Omental fat pad (tissue), 4 donors: ENCODE measurements around the gene USP22. TPM values are rescaled to one million over a fixed set of nuclear protein-coding genes. Genes with fewer than 3 reads are reported as not detected.

Experiments
- ATAC-seq: fragments of 150-250 bp; one replicate; pipeline ENCODE4 v1.9.1; 2016; ENCODE audit warnings: mild to moderate bottlenecking, moderate library complexity; ENCODE audit not compliant: low FRiP score
- DNase-seq: peaks from one replicate; pipeline ENCODE4 v3.0.0-alpha.2; 2019; ENCODE audit warnings: low spot score
- total RNA-seq, 4 donors: library from RNA; depleted of rRNA; stranded (reverse); fragments of >200 nt; gene quantifications; one replicate each; pipeline ENCODE4 v1.1.0, GENCODE V29; 2016
- TF ChIP-seq, protein P1 (sequence below), 3 donors: fragments of 450-650 bp; IDR thresholded peaks; one replicate each; pipeline ENCODE4 v1.5.1; 2016 to 2017; ENCODE audit warnings: antibody characterized with exemption in 3 of 3, mild to moderate bottlenecking in 3 of 3, moderate library complexity in 2 of 3

Gene USP22
- total RNA-seq, 4 donors from 2014 or later, result 99.1 to 121 (median 109) TPM

- no peak for DNase-seq
- TF ChIP-seq, protein P1, sequence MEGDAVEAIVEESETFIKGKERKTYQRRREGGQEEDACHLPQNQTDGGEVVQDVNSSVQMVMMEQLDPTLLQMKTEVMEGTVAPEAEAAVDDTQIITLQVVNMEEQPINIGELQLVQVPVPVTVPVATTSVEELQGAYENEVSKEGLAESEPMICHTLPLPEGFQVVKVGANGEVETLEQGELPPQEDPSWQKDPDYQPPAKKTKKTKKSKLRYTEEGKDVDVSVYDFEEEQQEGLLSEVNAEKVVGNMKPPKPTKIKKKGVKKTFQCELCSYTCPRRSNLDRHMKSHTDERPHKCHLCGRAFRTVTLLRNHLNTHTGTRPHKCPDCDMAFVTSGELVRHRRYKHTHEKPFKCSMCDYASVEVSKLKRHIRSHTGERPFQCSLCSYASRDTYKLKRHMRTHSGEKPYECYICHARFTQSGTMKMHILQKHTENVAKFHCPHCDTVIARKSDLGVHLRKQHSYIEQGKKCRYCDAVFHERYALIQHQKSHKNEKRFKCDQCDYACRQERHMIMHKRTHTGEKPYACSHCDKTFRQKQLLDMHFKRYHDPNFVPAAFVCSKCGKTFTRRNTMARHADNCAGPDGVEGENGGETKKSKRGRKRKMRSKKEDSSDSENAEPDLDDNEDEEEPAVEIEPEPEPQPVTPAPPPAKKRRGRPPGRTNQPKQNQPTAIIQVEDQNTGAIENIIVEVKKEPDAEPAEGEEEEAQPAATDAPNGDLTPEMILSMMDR (IDR thresholded peaks at IDR 0.05), result no peak
- no peak for ATAC-seq
Measured at GRCh38 chr17:20991276-20992037, 51.4 kb downstream of the USP22 start.

GRCh38 chr17:20989991-20990855 is 52.6 kb downstream of the USP22 start:
- DNase-seq, result no peak
- no peak for ATAC-seq
- TF ChIP-seq, protein P1 (IDR thresholded peaks at IDR 0.05), result no peak

DNA sequence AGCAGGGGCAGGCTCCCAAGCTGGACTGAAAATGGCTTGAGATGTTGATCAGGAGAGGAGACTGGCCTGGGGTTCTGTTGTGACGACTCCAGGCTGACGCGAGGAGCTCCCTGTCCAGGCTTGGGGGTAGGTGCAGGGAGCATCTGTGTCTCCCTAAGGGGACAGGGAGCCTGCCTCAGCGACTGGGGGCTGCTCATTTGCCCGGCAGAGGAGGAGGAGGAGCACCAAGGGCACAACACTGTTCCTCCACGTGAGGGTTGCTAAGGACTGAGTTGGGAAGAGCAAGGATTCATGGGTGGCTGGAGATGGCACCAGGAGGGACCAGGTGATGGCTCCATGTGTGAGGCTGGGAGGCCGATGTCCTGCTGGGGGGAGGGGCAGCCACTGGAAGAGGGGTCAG is 53.3 kb downstream of the USP22 start:
- no peak for DNase-seq
- ATAC-seq, result no peak
- TF ChIP-seq, protein P1 (IDR thresholded peaks at IDR 0.05), result no peak

DNA sequence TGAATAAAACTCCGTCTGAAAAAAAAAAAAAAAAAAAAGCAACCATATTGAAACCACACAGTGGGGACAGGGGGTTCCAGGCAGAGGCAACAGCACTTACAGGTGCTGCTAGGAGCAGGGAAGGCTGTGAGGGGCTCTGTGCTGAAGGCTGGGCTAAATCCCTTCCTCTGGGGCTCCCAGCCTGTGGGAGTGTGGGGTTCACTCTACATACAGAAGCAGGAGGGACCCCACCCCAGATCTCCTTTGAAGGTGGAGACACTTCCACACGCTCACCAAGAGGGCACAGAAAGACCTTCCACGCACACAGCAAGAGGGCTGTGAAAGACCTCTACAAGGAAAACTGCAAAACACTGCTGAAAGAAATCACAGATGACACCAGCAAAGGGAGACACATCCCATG is 53.9 kb downstream of the USP22 start:
- ATAC-seq (no peak), DNase-seq (no peak)
- TF ChIP-seq, protein P1 (IDR thresholded peaks at IDR 0.05), result no peak

DNA sequence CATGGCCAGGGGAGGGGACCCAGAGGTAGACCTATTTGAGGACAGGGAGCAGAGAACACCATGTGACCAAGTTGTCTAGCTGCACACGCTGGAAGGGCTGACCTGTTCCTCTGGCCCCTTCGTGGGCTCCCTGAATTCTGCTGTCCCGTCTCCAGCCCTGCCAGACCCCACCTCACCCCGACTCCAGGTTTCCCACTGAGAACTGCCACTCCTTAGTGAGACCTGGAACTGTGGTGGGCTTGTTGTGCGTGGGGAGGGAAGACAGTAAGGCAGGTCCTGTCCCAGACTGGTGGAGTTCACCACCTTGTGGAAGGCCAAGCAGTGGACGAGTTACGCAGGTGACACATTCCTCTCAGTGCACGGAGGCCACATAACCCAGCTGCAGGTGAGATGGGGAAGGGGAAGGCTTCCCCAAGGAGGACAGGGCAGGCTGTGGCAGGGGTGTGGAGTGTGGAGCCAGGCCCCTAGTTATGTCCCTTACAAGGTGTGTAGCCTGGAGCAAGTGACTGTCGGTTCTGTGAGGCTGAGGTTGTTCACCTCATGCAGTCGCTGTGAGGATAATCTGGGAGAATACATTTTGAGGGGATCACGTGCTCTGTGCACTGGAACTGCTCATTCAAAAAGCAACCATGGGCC is 54.7 kb downstream of the USP22 start:
- TF ChIP-seq, protein P1 (IDR thresholded peaks at IDR 0.05), result no peak
- ATAC-seq, result no peak
- DNase-seq, result no peak

GRCh38 chr17:20987511-20987910 is 55.3 kb downstream of the USP22 start:
- TF ChIP-seq, protein P1 (IDR thresholded peaks at IDR 0.05), result no peak
- DNase-seq (no peak), ATAC-seq (no peak)
